ENCODE data around the gene TCF25. TPM values are rescaled to one million over a fixed set of nuclear protein-coding genes. Genes with fewer than 3 reads are reported as not detected.

TCF25 gene
- total and polyA plus RNA-seq, 2 experiments from 2014 or later, result 95.4 to 143 TPM

- no peak overlapping the region for H3K27ac Mint-ChIP-seq
- H3K9me3 Mint-ChIP-seq, result no peaks in the 10 kb centered on the region
- TF ChIP-seq ETS1 (IDR thresholded peaks at IDR 0.05) (no peak), CTCF (conservative IDR thresholded peaks at IDR 0.05; ENCODE audit: low read depth in 2 of 2) (no peak), EZH2phosphoT487 (IDR thresholded peaks at IDR 0.05; ENCODE audit: unreplicated experiment) (no peak), POLR2AphosphoS5 (IDR thresholded peaks at IDR 0.05; ENCODE audit: low read depth) (no peak)
- no peak for DNase-seq (ENCODE audit: low spot score)
- no peak for ATAC-seq
- Histone ChIP-seq H3F3A (replicated peaks; ENCODE audit: low read depth) (no peaks in the 10 kb centered on the region), H2AFZ (no peak overlapping the region), H4K20me1 (replicated peaks; ENCODE audit: insufficient read depth) (no peaks in the 10 kb centered on the region; the same call in 1 of the 2 replicates), H3K9me2 (ENCODE audit: insufficient read depth) (no peaks in the 10 kb centered on the region), H3K27me3 (ENCODE audit: insufficient read depth) (no peaks in the 10 kb centered on the region), H3K36me3 (ENCODE audit: insufficient read depth) (peaks cover 10% of the 10 kb centered on the region), H3K27ac (ENCODE audit: low read depth) (no peak overlapping the region), H3K79me2 (replicated peaks; ENCODE audit: insufficient read depth) (no peaks in the 10 kb centered on the region), H3K4me3 (no peak overlapping the region), H3K4me1 (ENCODE audit: insufficient read depth) (no peaks in the 10 kb centered on the region), H3K4me2 (no peak overlapping the region)
- no peak overlapping the region for H3K4me3 Mint-ChIP-seq
- H3K27me3 Mint-ChIP-seq (ENCODE audit: insufficient read depth, low read depth, poor library complexity), result peaks cover 9% of the 10 kb centered on the region
- peaks cover 42% of the 10 kb centered on the region for H3K36me3 Mint-ChIP-seq (ENCODE audit: low read depth)
- H3K4me1 Mint-ChIP-seq, result no peaks in the 10 kb centered on the region
Measured at GRCh38 chr16:89890886-89891657, 17.7 kb downstream of the TCF25 start.

GRCh38 chr16:89892055-89892630 lies 18.8 kb downstream of the TCF25 start:
- peaks cover 39% of the 10 kb centered on the region for H3K36me3 Mint-ChIP-seq (ENCODE audit: low read depth)
- no peaks in the 10 kb centered on the region for H3K79me2 ChIP-seq (replicated peaks; ENCODE audit: insufficient read depth)
- no peak overlapping the region for H3K4me3 ChIP-seq
- H3K27me3 ChIP-seq (ENCODE audit: insufficient read depth), result no peaks in the 10 kb centered on the region
- no peak overlapping the region for H3K4me2 ChIP-seq
- ATAC-seq (peak; percentile 68), DNase-seq (ENCODE audit: low spot score) (no peak)
- H3K4me1 Mint-ChIP-seq, result no peaks in the 10 kb centered on the region
- H3K4me1 ChIP-seq (ENCODE audit: insufficient read depth), result no peaks in the 10 kb centered on the region
- H4K20me1 ChIP-seq (replicated peaks; ENCODE audit: insufficient read depth), result no peaks in the 10 kb centered on the region; the same call in 1 of the 2 replicates
- no peak overlapping the region for H2AFZ ChIP-seq
- no peak overlapping the region for H3K4me3 Mint-ChIP-seq
- no peak overlapping the region for H3K27ac Mint-ChIP-seq
- no peak overlapping the region for H3K27ac ChIP-seq (ENCODE audit: low read depth)
- H3K36me3 ChIP-seq (ENCODE audit: insufficient read depth), result peaks cover 8% of the 10 kb centered on the region
- TF ChIP-seq CTCF (conservative IDR thresholded peaks at IDR 0.05; ENCODE audit: low read depth in 2 of 2) (0 out of 4 replicates have a peak, but pooled peaks of 1 of the 2 experiments have one; percentile 3), REST (IDR thresholded peaks at IDR 0.05; ENCODE audit: unreplicated experiment) (no peak), ZNF114 (CRISPR knock-in tag; IDR thresholded peaks at IDR 0.05) (no peak)
- H3K9me3 Mint-ChIP-seq, result no peaks in the 10 kb centered on the region
- H3K9me2 ChIP-seq (ENCODE audit: insufficient read depth), result no peaks in the 10 kb centered on the region
- H3K27me3 Mint-ChIP-seq (ENCODE audit: insufficient read depth, low read depth, poor library complexity), result peaks cover 9% of the 10 kb centered on the region
- no peaks in the 10 kb centered on the region for H3F3A ChIP-seq (replicated peaks; ENCODE audit: low read depth)

All from GM23338 (cell line).